Muscle layer of colon (tissue), 2 donors: ENCODE measurements around the gene DNMT3L.

ENCODE experiments used
- H3K27ac ChIP-seq: one replicate; pipeline ENCODE4 v1.7.0; 2013; ENCODE audit warnings: low read depth, mild to moderate bottlenecking, low read length, moderate library complexity
- H3K27me3 ChIP-seq, 2 donors: one replicate each; pipeline ENCODE4 v1.7.0; 2013; ENCODE audit warnings: low read length in 2 of 2, mild to moderate bottlenecking in 2 of 2; ENCODE audit not compliant: insufficient read depth in 2 of 2, control insufficient read depth in 1 of 2
- H3K36me3 ChIP-seq: one replicate; pipeline ENCODE4 v1.7.0; 2013; ENCODE audit warnings: mild to moderate bottlenecking, low read length; ENCODE audit not compliant: insufficient read depth
- H3K4me1 ChIP-seq: one replicate; pipeline ENCODE4 v1.7.0; 2013; ENCODE audit warnings: mild to moderate bottlenecking, low read length; ENCODE audit not compliant: insufficient read depth
- H3K4me3 ChIP-seq, 2 donors: one replicate each; pipeline ENCODE4 v1.7.0; 2013; ENCODE audit warnings: low read length in 2 of 2, low read depth in 1 of 2, mild to moderate bottlenecking in 1 of 2, moderate library complexity in 1 of 2
- H3K9ac ChIP-seq: one replicate; pipeline ENCODE4 v1.7.0; 2013; ENCODE audit warnings: low read length
- H3K9me3 ChIP-seq: one replicate; pipeline ENCODE4 v1.7.0; 2013; ENCODE audit warnings: mild to moderate bottlenecking, low read length
- donor health status: abdominal sarcoma.
- donor health status: Adenocarcinoma of cecum.

The DNMT3L gene

DNA sequence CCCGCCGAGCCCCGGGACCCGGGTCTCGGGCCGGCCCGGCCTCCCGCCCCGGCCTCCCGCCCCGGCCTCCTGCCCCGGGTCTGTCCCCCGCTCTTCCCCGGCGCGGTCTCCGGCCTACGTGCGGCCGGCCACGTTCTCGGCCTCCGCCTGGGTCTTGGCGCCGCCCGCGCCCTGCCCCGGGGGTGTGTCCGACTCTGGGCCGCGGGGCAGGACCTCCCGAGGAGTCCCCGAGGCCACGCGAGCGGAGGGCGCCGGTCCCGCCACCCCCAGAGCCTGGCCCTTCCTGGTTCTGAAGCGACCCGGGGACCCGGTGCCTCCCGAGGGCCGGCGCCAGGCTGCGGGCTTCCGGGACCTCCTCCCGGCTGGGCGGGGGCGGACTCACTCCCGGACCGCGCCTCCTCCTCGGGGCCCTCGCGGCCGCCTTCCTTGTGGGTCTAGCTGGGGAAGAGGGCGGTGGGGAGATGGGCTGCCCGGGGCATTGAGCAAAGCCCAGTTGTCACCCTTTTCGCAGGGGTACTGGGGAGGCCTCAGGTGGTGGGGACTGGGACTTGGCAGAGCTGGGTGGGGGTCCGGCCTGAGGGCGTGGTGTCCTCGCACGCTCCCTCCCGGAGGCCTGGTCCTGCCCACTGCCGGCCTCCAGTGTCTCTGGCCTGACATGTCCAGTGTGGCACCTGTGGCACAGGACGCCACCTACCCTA is 38.7 kb upstream of the DNMT3L start:
- no peaks in the 10 kb centered on the region for H3K36me3 ChIP-seq
- no peaks in the 10 kb centered on the region for H3K9me3 ChIP-seq
- peak overlapping the region; percentile 58 for H3K27ac ChIP-seq
- no peak overlapping the region for H3K9ac ChIP-seq
- peaks cover 0 to 12% of the 10 kb centered on the region in 2 donors for H3K27me3 ChIP-seq
- H3K4me1 ChIP-seq = peaks cover 23% of the 10 kb centered on the region
- peak overlapping the region; percentile 50 to 74 for H3K4me3 ChIP-seq

DNA sequence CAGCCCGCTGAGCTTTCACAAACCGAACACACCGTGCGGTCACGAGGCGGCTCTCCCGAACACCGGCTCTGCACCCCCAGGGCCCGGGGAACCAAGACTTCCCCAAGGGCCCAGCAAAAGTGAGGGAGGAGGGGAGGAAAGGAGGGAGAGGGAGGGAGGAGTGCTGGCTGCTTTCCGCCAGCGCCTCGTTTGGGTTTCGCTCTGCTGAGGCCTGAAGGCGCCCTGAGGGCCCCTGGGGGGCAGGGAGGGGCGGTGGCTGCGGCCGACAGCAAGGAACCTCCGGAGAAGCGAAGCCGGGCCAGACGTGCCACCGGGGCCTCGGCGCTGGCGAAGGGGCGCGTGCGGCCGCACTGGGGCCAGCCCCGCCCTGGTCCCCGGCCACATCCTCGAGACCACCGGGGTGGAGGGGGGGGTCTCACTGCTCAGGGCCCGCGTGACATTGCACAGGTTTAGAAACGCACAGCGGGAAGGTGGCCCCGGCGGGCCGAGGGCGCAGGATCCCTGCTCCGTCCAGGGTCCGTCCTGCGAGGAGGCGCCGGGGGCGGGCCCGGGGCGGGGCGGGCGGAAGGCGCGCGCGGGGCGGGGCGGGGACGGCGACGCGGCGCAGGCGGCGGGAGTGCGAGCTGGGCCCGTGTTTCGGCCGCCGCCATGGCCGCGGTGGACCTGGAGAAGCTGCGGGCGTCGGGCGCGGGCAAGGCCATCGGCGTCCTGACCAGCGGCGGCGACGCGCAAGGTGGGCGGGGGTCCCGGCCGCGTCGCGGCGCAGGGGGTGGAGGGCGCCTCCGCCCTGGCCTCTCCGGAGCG is 38.0 kb upstream of the DNMT3L start, which contains the start of gene PFKL:
Gene PFKL, plus strand, starts transcription at position 596 of the 804 bp plus-strand sequence. Its CDS starts 53 bp downstream, at position 649.
- no peaks in the 10 kb centered on the region for H3K9me3 ChIP-seq
- peak within 1 kb of the TSS; percentile 74 to 79 for H3K4me3 ChIP-seq
- peaks cover 23% of the 10 kb centered on the region for H3K4me1 ChIP-seq
- H3K9ac ChIP-seq = peak within 1 kb of the TSS; percentile 65
- H3K27me3 ChIP-seq = peaks cover 0 to 19% of the 10 kb centered on the region in 2 donors
- peak within 1 kb of the TSS; percentile 58 for H3K27ac ChIP-seq
- no peaks in the 10 kb centered on the region for H3K36me3 ChIP-seq

DNA sequence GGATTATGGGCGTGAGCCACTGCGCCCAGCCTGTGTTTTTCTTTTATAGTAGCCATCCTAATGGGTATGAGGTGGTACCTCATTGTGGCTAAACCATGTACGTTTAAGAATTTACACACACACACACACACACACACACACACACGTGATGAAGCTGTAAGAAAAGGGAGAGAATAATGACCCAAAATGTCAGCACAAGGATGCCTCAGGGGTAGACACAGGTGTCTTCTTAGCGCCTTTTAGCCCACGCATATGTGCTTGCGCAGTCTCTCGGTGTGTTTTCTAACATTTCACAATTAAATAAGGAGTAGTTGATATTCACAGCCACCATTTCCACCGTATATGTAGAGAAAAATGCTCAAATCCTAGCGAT is 37.4 kb upstream of the DNMT3L start:
- Histone ChIP-seq H3K27ac (peak overlapping the region; percentile 25), H3K4me1 (peaks cover 20% of the 10 kb centered on the region), H3K9ac (peak overlapping the region; percentile 65), H3K4me3 (peak overlapping the region; percentile 68 to 79), H3K9me3 (no peaks in the 10 kb centered on the region), H3K36me3 (no peaks in the 10 kb centered on the region), H3K27me3 (peaks cover 0 to 24% of the 10 kb centered on the region in 2 donors)

DNA sequence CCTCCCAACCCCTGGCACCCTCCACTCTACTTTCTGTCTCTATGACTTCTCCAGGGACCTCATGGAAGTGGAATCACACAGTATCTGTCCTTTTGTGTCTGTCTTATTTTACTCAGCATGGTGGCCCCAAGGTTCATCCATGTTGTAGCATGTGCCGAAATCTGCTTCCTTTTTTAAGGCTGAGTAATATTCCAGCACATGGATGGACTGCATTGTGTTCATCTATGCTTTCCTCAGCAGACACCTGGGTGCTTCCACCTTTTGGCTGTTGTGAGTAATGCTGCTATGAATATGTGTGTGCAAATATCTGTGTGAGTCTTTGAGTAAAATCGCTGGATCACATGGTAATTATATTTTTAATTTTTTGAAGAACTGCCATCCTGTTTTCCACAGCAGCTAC is 36.6 kb upstream of the DNMT3L start:
- H3K9me3 ChIP-seq = no peaks in the 10 kb centered on the region
- H3K27me3 ChIP-seq = peaks cover 0 to 24% of the 10 kb centered on the region in 2 donors
- no peak overlapping the region for H3K9ac ChIP-seq
- no peaks in the 10 kb centered on the region for H3K36me3 ChIP-seq
- H3K4me3 ChIP-seq = no peak overlapping the region
- H3K4me1 ChIP-seq = peaks cover 20% of the 10 kb centered on the region
- H3K27ac ChIP-seq = no peak overlapping the region

DNA sequence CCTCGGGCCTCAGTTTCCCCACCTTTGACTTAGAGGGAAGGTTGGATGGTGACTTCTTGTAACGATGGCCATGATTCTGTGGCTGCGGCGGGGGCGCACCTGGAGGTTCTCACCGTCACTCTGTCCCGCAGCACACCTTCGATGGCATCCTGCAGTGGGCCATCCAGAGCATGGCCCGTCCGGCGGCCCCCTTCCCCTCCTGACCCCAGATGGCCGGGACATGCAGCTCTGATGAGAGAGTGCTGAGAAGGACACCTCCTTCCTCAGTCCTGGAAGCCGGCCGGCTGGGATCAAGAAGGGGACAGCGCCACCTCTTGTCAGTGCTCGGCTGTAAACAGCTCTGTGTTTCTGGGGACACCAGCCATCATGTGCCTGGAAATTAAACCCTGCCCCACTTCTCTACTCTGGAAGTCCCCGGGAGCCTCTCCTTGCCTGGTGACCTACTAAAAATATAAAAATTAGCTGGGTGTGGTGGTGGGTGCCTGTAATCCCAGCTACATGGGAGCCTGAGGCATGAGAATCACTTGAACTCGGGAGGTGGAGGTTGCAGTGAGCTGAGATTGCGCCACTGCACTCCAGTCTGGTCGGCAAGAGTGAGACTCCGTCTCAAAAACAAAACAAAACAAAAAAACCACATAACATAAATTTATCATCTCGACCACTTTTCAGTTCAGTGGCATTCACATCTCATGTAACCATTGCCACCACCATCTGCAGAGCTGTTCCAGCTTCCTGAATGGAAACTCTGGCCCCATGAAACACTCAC is 36.0 kb upstream of the DNMT3L start:
- H3K27ac ChIP-seq = no peak overlapping the region

GRCh38 chr21:44296916-44297315 is 35.2 kb upstream of the DNMT3L start:
- peaks cover 0 to 24% of the 10 kb centered on the region in 2 donors for H3K27me3 ChIP-seq
- H3K4me3 ChIP-seq = no peak overlapping the region
- H3K27ac ChIP-seq = no peak overlapping the region
- no peaks in the 10 kb centered on the region for H3K9me3 ChIP-seq
- no peak overlapping the region for H3K9ac ChIP-seq
- H3K36me3 ChIP-seq = no peaks in the 10 kb centered on the region
- H3K4me1 ChIP-seq = peaks cover 20% of the 10 kb centered on the region

More for the DNA sequence above, 36.0 kb upstream of the DNMT3L start:
- Histone ChIP-seq H3K4me3 (no peak overlapping the region), H3K4me1 (peaks cover 20% of the 10 kb centered on the region), H3K9me3 (no peaks in the 10 kb centered on the region), H3K9ac (no peak overlapping the region), H3K27me3 (peaks cover 0 to 24% of the 10 kb centered on the region in 2 donors), H3K36me3 (no peaks in the 10 kb centered on the region)

- Histone ChIP-seq H3K4me3 (no peak overlapping the region), H3K4me1 (peaks cover 14% of the 10 kb centered on the region), H3K36me3 (no peaks in the 10 kb centered on the region), H3K9me3 (no peaks in the 10 kb centered on the region), H3K27ac (no peak overlapping the region), H3K9ac (no peak overlapping the region), H3K27me3 (peaks cover 0 to 24% of the 10 kb centered on the region in 2 donors)
These were observed 34.4 kb upstream of the DNMT3L start for GRCh38 chr21:44296103-44296519.

DNA sequence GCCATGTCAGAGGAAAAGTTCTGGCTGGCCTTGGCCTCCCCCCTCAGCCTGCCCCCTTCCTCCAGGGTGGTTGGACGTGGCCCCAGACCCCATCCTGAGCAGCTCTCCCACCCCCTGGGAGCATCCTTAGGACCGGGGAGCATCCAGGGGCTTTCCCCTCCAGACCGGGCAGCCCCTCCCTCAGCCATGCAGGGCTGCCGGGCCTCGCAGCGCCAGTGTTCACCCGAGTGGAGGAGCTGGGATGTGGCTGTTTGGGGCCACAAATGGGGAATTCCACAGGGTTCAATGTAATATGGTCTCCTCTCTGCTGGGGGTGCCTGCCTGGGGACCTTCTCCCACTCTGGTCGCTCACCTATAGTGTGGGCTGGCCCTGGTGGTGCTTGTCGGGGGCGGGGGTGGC is 33.9 kb upstream of the DNMT3L start:
- Histone ChIP-seq H3K27me3 (peaks cover 0 to 24% of the 10 kb centered on the region in 2 donors), H3K9me3 (no peaks in the 10 kb centered on the region), H3K27ac (no peak overlapping the region), H3K4me1 (peaks cover 9% of the 10 kb centered on the region), H3K9ac (no peak overlapping the region), H3K4me3 (no peak overlapping the region), H3K36me3 (no peaks in the 10 kb centered on the region)

- no peak overlapping the region for H3K9ac ChIP-seq
- peaks cover 0 to 24% of the 10 kb centered on the region in 2 donors for H3K27me3 ChIP-seq
- H3K4me3 ChIP-seq = no peak overlapping the region
- H3K9me3 ChIP-seq = no peaks in the 10 kb centered on the region
- H3K27ac ChIP-seq = no peak overlapping the region
- no peaks in the 10 kb centered on the region for H3K36me3 ChIP-seq
- peaks cover 9% of the 10 kb centered on the region for H3K4me1 ChIP-seq
These were observed 33.5 kb upstream of the DNMT3L start for GRCh38 chr21:44295163-44295573.

- Histone ChIP-seq H3K27me3 (peaks cover 0 to 24% of the 10 kb centered on the region in 2 donors), H3K27ac (no peak overlapping the region), H3K9ac (no peak overlapping the region), H3K9me3 (no peaks in the 10 kb centered on the region), H3K4me3 (no peak overlapping the region), H3K4me1 (peaks cover 9% of the 10 kb centered on the region), H3K36me3 (no peaks in the 10 kb centered on the region)
These were observed 32.9 kb upstream of the DNMT3L start for GRCh38 chr21:44294391-44295162.
